Activated T-helper 17 cell treated with anti-CD3 and anti-CD28 coated beads, Interleukin-2, amount 50 U/mL, for 72 hours (primary cell): ENCODE measurements around the gene PLAA. TPM values are rescaled to one million over a fixed set of nuclear protein-coding genes. Genes with fewer than 3 reads are reported as not detected.

Source experiments
- ATAC-seq: fragments of 150-1000 bp; cut with Tn5 transposase; replicated peaks from 2 replicates; pipeline ENCODE4 v1.10.0; 2021; ENCODE audit warnings: mild to moderate bottlenecking, moderate library complexity
- H3K27ac Mint-ChIP-seq: one replicate; pipeline ENCODE4 v1.8.0; 2022; ENCODE audit warnings: mixed read lengths
- H3K27me3 Mint-ChIP-seq: one replicate; pipeline ENCODE4 v1.8.0; 2022; ENCODE audit warnings: mixed read lengths
- H3K36me3 Mint-ChIP-seq: one replicate; pipeline ENCODE4 v1.8.0; 2022; ENCODE audit warnings: low read depth, mild to moderate bottlenecking, mixed read lengths
- H3K4me1 Mint-ChIP-seq: one replicate; pipeline ENCODE4 v1.8.0; 2022; ENCODE audit warnings: mixed read lengths
- H3K4me3 Mint-ChIP-seq: one replicate; pipeline ENCODE4 v1.8.0; 2022; ENCODE audit warnings: mild to moderate bottlenecking, mixed read lengths
- H3K9me3 Mint-ChIP-seq: one replicate; pipeline ENCODE4 v1.8.0; 2022; ENCODE audit warnings: mixed read lengths
- total RNA-seq, 2 donors: library from RNA; stranded (reverse); gene quantifications; one replicate each; pipeline ENCODE4 v1.2.3, GENCODE V29; 2022

The PLAA gene
- total RNA-seq, 2 donors from 2014 or later: 23.7 to 39.8 TPM

- Mint-ChIP-seq H3K36me3 (peaks cover 9% of the 10 kb centered on the region), H3K4me1 (peaks cover 11% of the 10 kb centered on the region), H3K27me3 (peaks cover 4% of the 10 kb centered on the region), H3K4me3 (peak overlapping the region; percentile 83), H3K27ac (peak overlapping the region; percentile 36), H3K9me3 (no peaks in the 10 kb centered on the region)
- ATAC-seq: no peak
Measured at GRCh38 chr9:26949637-26950069, 2.6 kb upstream of the PLAA start.

GRCh38 chr9:26947736-26948135 lies 694 bp upstream of the PLAA start:
- no peaks in the 10 kb centered on the region for H3K9me3 Mint-ChIP-seq
- no peak for ATAC-seq
- H3K4me1 Mint-ChIP-seq: peaks cover 18% of the 10 kb centered on the region
- H3K36me3 Mint-ChIP-seq: peaks cover 26% of the 10 kb centered on the region
- H3K27ac Mint-ChIP-seq: peak overlapping the region; percentile 99
- peaks cover 4% of the 10 kb centered on the region for H3K27me3 Mint-ChIP-seq
- peak overlapping the region; percentile 83 for H3K4me3 Mint-ChIP-seq

- H3K4me3 Mint-ChIP-seq: peak overlapping the region; percentile 83
- no peak for ATAC-seq
- peak overlapping the region; percentile 99 for H3K27ac Mint-ChIP-seq
- H3K9me3 Mint-ChIP-seq: no peaks in the 10 kb centered on the region
- H3K27me3 Mint-ChIP-seq: peaks cover 4% of the 10 kb centered on the region
- H3K36me3 Mint-ChIP-seq: peaks cover 34% of the 10 kb centered on the region
- H3K4me1 Mint-ChIP-seq: peaks cover 30% of the 10 kb centered on the region
Measured at GRCh38 chr9:26945591-26945990, 1.5 kb downstream of the PLAA start.

DNA sequence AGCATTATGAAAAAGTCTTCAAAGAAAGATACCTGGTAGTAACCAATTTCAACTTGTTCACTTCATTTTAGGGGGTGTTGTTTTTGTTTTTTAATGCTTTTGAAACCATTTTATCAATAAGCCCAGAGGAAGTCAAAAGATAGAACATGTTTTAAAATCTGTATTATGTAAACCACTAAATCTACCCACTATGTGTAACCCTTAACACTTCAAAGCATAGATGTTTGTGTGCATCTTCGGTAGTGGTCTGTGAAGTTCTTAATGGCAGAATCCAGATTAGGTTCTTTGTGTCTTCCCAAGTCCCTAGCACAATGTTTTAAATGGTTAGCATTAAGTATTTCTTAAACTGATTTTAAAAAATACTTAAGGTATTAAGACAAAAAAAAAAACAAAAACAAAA lies 6.3 kb downstream of the PLAA start:
- H3K4me3 Mint-ChIP-seq: peak overlapping the region; percentile 43
- H3K27ac Mint-ChIP-seq: peak overlapping the region; percentile 29
- H3K4me1 Mint-ChIP-seq: peaks cover 46% of the 10 kb centered on the region
- peaks cover 48% of the 10 kb centered on the region for H3K36me3 Mint-ChIP-seq
- H3K9me3 Mint-ChIP-seq: peaks cover 9% of the 10 kb centered on the region
- no peaks in the 10 kb centered on the region for H3K27me3 Mint-ChIP-seq
- peak; percentile 42 for ATAC-seq

DNA sequence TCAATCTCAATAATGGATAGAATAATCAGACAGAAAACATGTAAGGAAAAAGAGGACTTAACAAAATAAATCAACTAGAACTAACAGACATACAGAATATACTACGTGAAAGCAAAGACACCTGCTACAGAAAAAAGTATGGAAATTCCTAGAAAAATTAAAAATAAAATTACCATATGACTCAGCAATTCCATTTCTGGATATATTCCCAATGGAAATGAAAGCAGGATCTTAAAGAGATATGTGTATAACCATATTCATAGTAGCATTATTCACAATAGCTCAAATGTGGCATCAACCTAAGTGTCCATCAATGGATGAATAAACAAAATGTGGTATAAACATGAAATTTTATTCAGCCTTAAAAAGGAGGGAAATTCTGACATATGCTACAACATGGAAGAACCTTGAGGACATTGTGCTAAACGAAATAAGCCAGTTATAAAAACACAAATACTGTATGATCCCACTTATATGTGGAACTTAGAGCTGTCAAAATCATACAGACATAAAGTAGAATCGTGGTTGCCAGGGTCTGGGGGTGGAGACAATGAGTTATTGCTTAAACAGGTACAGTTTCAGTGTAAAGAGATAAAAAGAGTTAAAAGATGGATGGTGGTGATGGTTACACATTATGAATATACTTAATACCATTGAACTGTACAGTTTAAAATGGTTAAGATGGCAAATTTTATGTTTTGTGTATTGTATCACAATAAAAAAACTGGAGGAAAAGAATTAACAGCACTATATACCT lies 6.9 kb downstream of the PLAA start:
- peak; percentile 29 for ATAC-seq
- Mint-ChIP-seq H3K27ac (peak overlapping the region; percentile 29), H3K27me3 (no peaks in the 10 kb centered on the region), H3K9me3 (peaks cover 9% of the 10 kb centered on the region), H3K4me1 (peaks cover 40% of the 10 kb centered on the region), H3K4me3 (peak overlapping the region; percentile 43), H3K36me3 (peaks cover 50% of the 10 kb centered on the region)

DNA sequence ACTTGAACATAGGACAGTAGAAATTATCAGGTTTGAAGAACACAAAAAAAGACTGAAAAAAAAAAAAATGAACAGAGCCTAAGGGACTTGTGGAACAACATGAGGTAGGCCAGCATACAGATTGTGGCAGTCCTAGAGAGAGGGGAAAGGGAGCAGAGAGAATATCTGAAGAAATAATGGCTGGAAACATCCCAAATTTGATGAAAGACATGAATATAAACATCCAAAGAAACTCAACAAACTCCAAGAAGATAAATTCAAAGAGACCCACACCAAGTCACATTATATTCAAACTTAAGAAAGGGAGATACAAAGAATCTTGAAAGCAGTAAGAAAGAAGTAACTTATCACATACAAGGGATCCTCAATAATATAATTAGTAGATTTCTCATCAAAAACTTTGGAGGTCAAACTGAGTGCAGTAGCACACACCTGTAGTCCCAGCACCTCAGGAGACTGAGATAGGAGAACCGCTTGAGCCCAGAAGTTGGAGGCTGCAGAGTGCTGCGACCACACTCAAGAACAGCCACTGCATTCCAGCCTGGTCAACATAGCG lies 9.1 kb downstream of the PLAA start:
- H3K4me3 Mint-ChIP-seq: no peak overlapping the region
- peak overlapping the region; percentile 29 for H3K27ac Mint-ChIP-seq
- H3K9me3 Mint-ChIP-seq: peaks cover 9% of the 10 kb centered on the region
- peaks cover 32% of the 10 kb centered on the region for H3K4me1 Mint-ChIP-seq
- no peaks in the 10 kb centered on the region for H3K27me3 Mint-ChIP-seq
- ATAC-seq: no peak
- H3K36me3 Mint-ChIP-seq: peaks cover 50% of the 10 kb centered on the region

- ATAC-seq: no peak
- H3K4me1 Mint-ChIP-seq: peaks cover 22% of the 10 kb centered on the region
- no peak overlapping the region for H3K27ac Mint-ChIP-seq
- no peaks in the 10 kb centered on the region for H3K27me3 Mint-ChIP-seq
- H3K4me3 Mint-ChIP-seq: no peak overlapping the region
- peaks cover 9% of the 10 kb centered on the region for H3K9me3 Mint-ChIP-seq
- H3K36me3 Mint-ChIP-seq: peaks cover 64% of the 10 kb centered on the region
Measured at GRCh38 chr9:26935847-26936246, 11.2 kb downstream of the PLAA start.

DNA sequence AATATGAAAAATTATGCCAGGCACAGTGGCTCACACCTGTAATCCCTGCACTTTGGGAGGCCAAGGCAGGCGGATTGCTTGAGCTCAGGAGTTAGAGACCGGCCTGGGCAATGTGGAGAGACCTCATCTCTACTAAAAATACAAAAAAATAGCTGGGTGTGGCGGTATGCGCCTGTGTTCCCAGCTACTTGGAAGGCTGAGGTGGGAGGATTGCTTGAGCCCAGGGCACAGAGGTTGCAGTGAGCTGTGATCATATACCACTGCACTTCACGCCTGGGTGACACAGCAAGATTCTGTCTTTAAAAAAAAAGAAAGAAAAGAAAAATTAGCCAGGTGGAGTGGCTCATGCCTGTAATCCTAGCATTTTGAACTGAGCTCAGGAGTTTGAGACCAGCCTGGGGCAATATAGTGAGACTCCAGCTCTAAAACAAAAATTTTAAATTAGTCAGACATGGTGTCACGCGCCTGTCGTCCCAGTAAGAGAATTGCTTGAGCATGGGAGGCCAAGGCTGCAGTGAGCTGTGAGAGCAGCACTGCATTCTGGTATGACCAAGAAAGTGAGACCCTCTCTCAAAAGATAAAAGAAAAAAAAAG lies 18.0 kb downstream of the PLAA start:
- H3K27me3 Mint-ChIP-seq: no peaks in the 10 kb centered on the region
- H3K9me3 Mint-ChIP-seq: no peaks in the 10 kb centered on the region
- peaks cover 87% of the 10 kb centered on the region for H3K36me3 Mint-ChIP-seq
- ATAC-seq: no peak
- no peak overlapping the region for H3K4me3 Mint-ChIP-seq
- H3K4me1 Mint-ChIP-seq: peaks cover 8% of the 10 kb centered on the region
- H3K27ac Mint-ChIP-seq: no peak overlapping the region

GRCh38 chr9:26925609-26926008 lies 21.4 kb downstream of the PLAA start:
- Mint-ChIP-seq H3K27ac (no peak overlapping the region), H3K36me3 (peaks cover 92% of the 10 kb centered on the region), H3K9me3 (no peaks in the 10 kb centered on the region), H3K4me1 (peaks cover 8% of the 10 kb centered on the region), H3K27me3 (no peaks in the 10 kb centered on the region), H3K4me3 (no peak overlapping the region)
- ATAC-seq: no peak

- Mint-ChIP-seq H3K4me3 (no peak overlapping the region), H3K9me3 (no peaks in the 10 kb centered on the region), H3K27me3 (no peaks in the 10 kb centered on the region), H3K27ac (no peak overlapping the region), H3K36me3 (peaks cover 100% of the 10 kb centered on the region), H3K4me1 (peaks cover 2% of the 10 kb centered on the region)
- ATAC-seq: no peak
Measured at GRCh38 chr9:26919698-26920097, 27.3 kb downstream of the PLAA start.

- Mint-ChIP-seq H3K9me3 (no peaks in the 10 kb centered on the region), H3K36me3 (peaks cover 92% of the 10 kb centered on the region), H3K27ac (no peak overlapping the region), H3K27me3 (no peaks in the 10 kb centered on the region), H3K4me1 (no peaks in the 10 kb centered on the region), H3K4me3 (no peak overlapping the region)
- no peak for ATAC-seq
Measured at GRCh38 chr9:26913138-26913668, 33.8 kb downstream of the PLAA start.

GRCh38 chr9:26904671-26905070 lies 42.4 kb downstream of the PLAA start:
- no peak for ATAC-seq
- Mint-ChIP-seq H3K36me3 (peaks cover 71% of the 10 kb centered on the region), H3K4me1 (no peaks in the 10 kb centered on the region), H3K27ac (no peak overlapping the region), H3K27me3 (no peaks in the 10 kb centered on the region), H3K4me3 (no peak overlapping the region), H3K9me3 (no peaks in the 10 kb centered on the region)

GRCh38 chr9:26904070-26904469 lies 43.0 kb downstream of the PLAA start:
- H3K4me1 Mint-ChIP-seq: no peaks in the 10 kb centered on the region
- no peak overlapping the region for H3K27ac Mint-ChIP-seq
- no peak overlapping the region for H3K4me3 Mint-ChIP-seq
- no peaks in the 10 kb centered on the region for H3K9me3 Mint-ChIP-seq
- peaks cover 65% of the 10 kb centered on the region for H3K36me3 Mint-ChIP-seq
- H3K27me3 Mint-ChIP-seq: no peaks in the 10 kb centered on the region
- no peak for ATAC-seq

DNA sequence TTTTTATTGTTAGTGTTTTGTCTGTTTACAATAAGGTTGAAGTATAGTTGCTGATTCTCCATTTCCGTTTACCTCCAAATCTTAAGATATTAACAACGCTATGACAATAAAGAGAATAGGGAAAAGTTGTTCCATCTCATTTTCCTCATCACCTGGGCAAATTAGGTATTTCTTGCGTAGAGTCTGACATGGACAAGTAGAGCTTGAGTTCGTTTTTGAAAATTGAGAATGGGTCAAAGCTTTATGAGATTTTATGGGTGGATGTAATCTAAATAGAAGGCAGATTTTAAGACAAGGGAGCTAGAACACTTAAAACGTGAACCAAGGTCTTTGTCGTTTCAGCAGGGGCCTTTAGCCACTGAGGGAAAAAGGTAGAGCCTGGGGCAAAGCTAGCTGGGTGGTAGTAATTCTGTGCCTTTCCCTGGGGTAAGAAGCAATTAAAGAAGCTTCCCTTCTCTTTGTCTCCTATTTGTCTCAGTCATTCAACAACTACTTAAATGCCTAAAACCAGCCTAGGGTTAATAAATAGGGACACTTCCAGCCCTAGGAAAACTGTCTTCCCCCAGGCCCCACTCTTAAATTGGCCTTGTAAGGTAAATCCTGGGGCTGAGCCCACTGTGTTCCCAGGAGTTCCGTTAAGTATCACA lies 53.9 kb downstream of the PLAA start:
- ATAC-seq: no peak
- Mint-ChIP-seq H3K9me3 (peaks cover 7% of the 10 kb centered on the region), H3K27ac (peak overlapping the region; percentile 95), H3K36me3 (peaks cover 11% of the 10 kb centered on the region), H3K27me3 (no peaks in the 10 kb centered on the region), H3K4me3 (peak overlapping the region; percentile 89), H3K4me1 (peaks cover 8% of the 10 kb centered on the region)
